Heart left ventricle (tissue), 13 donors: ENCODE measurements around the gene PLOD1.

Experiments used
- CTCF ChIP-seq, 12 donors: fragments of 200-600 bp; sonication (generic) in 4 of 12; IDR thresholded peaks; one replicate each; pipeline versions ENCODE4 v1.5.0 to v1.8.0; 2018 to 2022; ENCODE audit warnings: antibody characterized with exemption in 12 of 12, mild to moderate bottlenecking in 5 of 12
- POLR2A ChIP-seq, 2 donors: fragments of 450-650 bp; IDR thresholded peaks; one replicate each; pipeline ENCODE4 v1.6.1; 2017; ENCODE audit warnings: antibody characterized with exemption in 2 of 2, mild to moderate bottlenecking in 2 of 2, moderate library complexity in 2 of 2
- donor health status: ischemic (EF 13 %, LVEDD 7.1; RV severe dilation, severe dysfunction).
- donor health status: DM: no; HTN: yes; CAD: no.
- donor health status: DM: no; HTN: no; CAD: no.
- donor health status: ischemic (EF 25% LVEDD 6.9; RV normal size, moderate dysfunction).
- donor health status: ischemic (EF 25% LVEDD 5.7; RV mildly dilated, moderate dysfunction).
- donor health status: ischemic (EF 35%, LVEDD 5.7; RV mildly dilated, moderate dysfunction).
- donor health status: nonischemic (EF 11% LVEDD 7.7; RV severe dilation, severe dysfunction).
- donor health status: DM: yes; HTN: yes; CAD: no.
- donor health status: PGD.
- donor health status: ischemic (EF 29% LVEDD 5.4; RV normal size, mild dysfunction).
- donor health status: nonischemic (EF 23%, LVEDD 6.1; RV moderate dilation, normal function).

GRCh38 chr1:12022036-12022435 lies 87.5 kb downstream of the PLOD1 start:
- TF ChIP-seq CTCF (IDR thresholded peaks at IDR 0.05) (no peak), POLR2A (IDR thresholded peaks at IDR 0.05) (no peak)
